Measurements from ENCODE around the gene NOG. TPM values are rescaled to one million over a fixed set of nuclear protein-coding genes. Genes with fewer than 3 reads are reported as not detected.

NOG gene
- total RNA-seq, 2 experiments from 2014 or later: 2.4 to 2.6 TPM

GRCh38 chr17:56599088-56599487, 5.6 kb downstream of the NOG start:
- Mint-ChIP-seq H3K27me3 (ENCODE audit: low read depth) (no peaks in the 10 kb centered on the region), H3K9me3 (no peaks in the 10 kb centered on the region), H3K4me1 (ENCODE audit: low read depth) (peaks cover 71% of the 10 kb centered on the region), H3K27ac (peak overlapping the region; percentile 85), H3K36me3 (ENCODE audit: low read depth) (no peaks in the 10 kb centered on the region), H3K4me3 (no peak overlapping the region)
- intact Hi-C loops (cut with micrococcal nuclease): loop anchor here (2.0 to 10.0 kb wide), 4 partner anchors 163 to 1024 kb away; partner anchors contain the start of genes AKAP1 and DGKE
- CTCF ChIA-PET: interaction anchor here (0.7 to 2.6 kb wide), 8 partner anchors 31 to 886 kb away, joined by 3 to 20 read pairs (median 4); no protein-coding TSS in a partner anchor
- peak; percentile 30 for DNase-seq

GRCh38 chr17:56599566-56599965, 6.1 kb downstream of the NOG start:
- no peaks in the 10 kb centered on the region for H3K9me3 Mint-ChIP-seq
- H3K27me3 Mint-ChIP-seq (ENCODE audit: low read depth): no peaks in the 10 kb centered on the region
- H3K27ac Mint-ChIP-seq: no peak overlapping the region
- CTCF ChIA-PET: interaction anchor here (0.9 to 2.6 kb wide), 8 partner anchors 30 to 181 kb away, joined by 3 to 20 read pairs (median 4); no protein-coding TSS in a partner anchor
- H3K4me3 Mint-ChIP-seq: no peak overlapping the region
- H3K36me3 Mint-ChIP-seq (ENCODE audit: low read depth): no peaks in the 10 kb centered on the region
- peaks cover 76% of the 10 kb centered on the region for H3K4me1 Mint-ChIP-seq (ENCODE audit: low read depth)
- intact Hi-C loops (cut with micrococcal nuclease): loop anchor here (2.0 to 10.0 kb wide), 4 partner anchors 163 to 1025 kb away; partner anchors contain the start of genes AKAP1 and DGKE
- DNase-seq: no peak

- Mint-ChIP-seq H3K4me3 (no peak overlapping the region), H3K27me3 (ENCODE audit: low read depth) (no peaks in the 10 kb centered on the region), H3K36me3 (ENCODE audit: low read depth) (no peaks in the 10 kb centered on the region), H3K9me3 (no peaks in the 10 kb centered on the region), H3K27ac (no peak overlapping the region), H3K4me1 (ENCODE audit: low read depth) (peaks cover 78% of the 10 kb centered on the region)
- intact Hi-C loops (cut with micrococcal nuclease): loop anchor here (5.0 kb wide), 1 partner anchor 1002 kb away; no protein-coding TSS in a partner anchor
- DNase-seq: no peak
- CTCF ChIA-PET: interaction anchor here (0.9 to 2.6 kb wide), 2 partner anchors 54 to 100 kb away, joined by 4 to 20 read pairs; no protein-coding TSS in a partner anchor
These were observed 6.8 kb downstream of the NOG start for GRCh38 chr17:56600256-56600655.

- no peak overlapping the region for H3K27ac Mint-ChIP-seq
- no peak overlapping the region for H3K4me3 Mint-ChIP-seq
- no peaks in the 10 kb centered on the region for H3K36me3 Mint-ChIP-seq (ENCODE audit: low read depth)
- H3K4me1 Mint-ChIP-seq (ENCODE audit: low read depth): peaks cover 78% of the 10 kb centered on the region
- intact Hi-C loops (cut with micrococcal nuclease): loop anchor here (5.0 kb wide), 1 partner anchor 1001 kb away; no protein-coding TSS in a partner anchor
- CTCF ChIA-PET: interaction anchor here (0.9 to 3.2 kb wide), 3 partner anchors 53 to 114 kb away, joined by 3 to 13 read pairs (median 8); no protein-coding TSS in a partner anchor
- no peaks in the 10 kb centered on the region for H3K9me3 Mint-ChIP-seq
- no peaks in the 10 kb centered on the region for H3K27me3 Mint-ChIP-seq (ENCODE audit: low read depth)
- no peak for DNase-seq
These were observed 8.1 kb downstream of the NOG start for GRCh38 chr17:56601591-56601990.

- Mint-ChIP-seq H3K27me3 (ENCODE audit: low read depth) (no peaks in the 10 kb centered on the region), H3K27ac (peak overlapping the region; percentile 72), H3K9me3 (no peaks in the 10 kb centered on the region), H3K4me3 (no peak overlapping the region), H3K36me3 (ENCODE audit: low read depth) (no peaks in the 10 kb centered on the region), H3K4me1 (ENCODE audit: low read depth) (peaks cover 75% of the 10 kb centered on the region)
- intact Hi-C loops (cut with micrococcal nuclease): loop anchor here (5.0 kb wide), 1 partner anchor 1000 kb away; no protein-coding TSS in a partner anchor
- DNase-seq: peak; percentile 68
- CTCF ChIA-PET: interaction anchor here (0.9 to 3.2 kb wide), 8 partner anchors 10 to 177 kb away, joined by 3 to 14 read pairs (median 7); partner anchors contain the start of gene NOG
These were observed 9.0 kb downstream of the NOG start for GRCh38 chr17:56602292-56603130.

GRCh38 chr17:56603486-56604238, 10.2 kb downstream of the NOG start:
- no peak overlapping the region for H3K27ac Mint-ChIP-seq
- H3K9me3 Mint-ChIP-seq: no peaks in the 10 kb centered on the region
- H3K27me3 Mint-ChIP-seq (ENCODE audit: low read depth): no peaks in the 10 kb centered on the region
- H3K4me3 Mint-ChIP-seq: no peak overlapping the region
- intact Hi-C loops (cut with micrococcal nuclease): loop anchor here (5.0 kb wide), 1 partner anchor 999 kb away; no protein-coding TSS in a partner anchor
- no peak for DNase-seq
- no peaks in the 10 kb centered on the region for H3K36me3 Mint-ChIP-seq (ENCODE audit: low read depth)
- H3K4me1 Mint-ChIP-seq (ENCODE audit: low read depth): peaks cover 64% of the 10 kb centered on the region
- CTCF ChIA-PET: interaction anchor here (0.7 to 3.2 kb wide), 5 partner anchors 9 to 112 kb away, joined by 5 to 13 read pairs (median 7); no protein-coding TSS in a partner anchor

GRCh38 chr17:56604691-56605290, 11.3 kb downstream of the NOG start:
- DNase-seq: peak; percentile 34
- CTCF ChIA-PET: interaction anchor here (1.1 to 1.3 kb wide), 2 partner anchors 9 to 111 kb away, joined by 3 read pairs; no protein-coding TSS in a partner anchor
- no peak overlapping the region for H3K27ac Mint-ChIP-seq

GRCh38 chr17:56608944-56609343, 15.4 kb downstream of the NOG start:
- no peak overlapping the region for H3K4me3 Mint-ChIP-seq
- CTCF ChIA-PET: interaction anchor here (1.0 kb wide), 1 partner anchor 107 kb away, joined by 3 read pairs; no protein-coding TSS in a partner anchor
- no peak overlapping the region for H3K27ac Mint-ChIP-seq
- H3K4me1 Mint-ChIP-seq (ENCODE audit: low read depth): peaks cover 24% of the 10 kb centered on the region
- no peaks in the 10 kb centered on the region for H3K27me3 Mint-ChIP-seq (ENCODE audit: low read depth)
- H3K9me3 Mint-ChIP-seq: no peaks in the 10 kb centered on the region
- DNase-seq: no peak
- intact Hi-C loops (cut with micrococcal nuclease): no loop called here
- no peaks in the 10 kb centered on the region for H3K36me3 Mint-ChIP-seq (ENCODE audit: low read depth)

More at GRCh38 chr17:56604691-56605290, 11.3 kb downstream of the NOG start:
- intact Hi-C loops (cut with micrococcal nuclease): loop anchor here (5.0 kb wide), 1 partner anchor 998 kb away; no protein-coding TSS in a partner anchor
- no peak overlapping the region for H3K4me3 Mint-ChIP-seq
- no peaks in the 10 kb centered on the region for H3K27me3 Mint-ChIP-seq (ENCODE audit: low read depth)
- H3K4me1 Mint-ChIP-seq (ENCODE audit: low read depth): peaks cover 54% of the 10 kb centered on the region
- H3K9me3 Mint-ChIP-seq: no peaks in the 10 kb centered on the region
- no peaks in the 10 kb centered on the region for H3K36me3 Mint-ChIP-seq (ENCODE audit: low read depth)

- Mint-ChIP-seq H3K9me3 (no peaks in the 10 kb centered on the region), H3K27me3 (ENCODE audit: low read depth) (no peaks in the 10 kb centered on the region), H3K27ac (no peak overlapping the region), H3K36me3 (ENCODE audit: low read depth) (no peaks in the 10 kb centered on the region), H3K4me3 (no peak overlapping the region), H3K4me1 (ENCODE audit: low read depth) (peaks cover 13% of the 10 kb centered on the region)
- CTCF ChIA-PET: interaction anchor here (1.2 kb wide), 2 partner anchors 46 to 105 kb away, joined by 3 to 4 read pairs; no protein-coding TSS in a partner anchor
- DNase-seq: no peak
- intact Hi-C loops (cut with micrococcal nuclease): no loop called here
These were observed 16.8 kb downstream of the NOG start for GRCh38 chr17:56610321-56610720.

GRCh38 chr17:56613131-56613530, 19.6 kb downstream of the NOG start:
- no peak overlapping the region for H3K27ac Mint-ChIP-seq
- H3K4me1 Mint-ChIP-seq (ENCODE audit: low read depth): peaks cover 5% of the 10 kb centered on the region
- no peaks in the 10 kb centered on the region for H3K36me3 Mint-ChIP-seq (ENCODE audit: low read depth)
- DNase-seq: no peak
- intact Hi-C loops (cut with micrococcal nuclease): no loop called here
- H3K27me3 Mint-ChIP-seq (ENCODE audit: low read depth): no peaks in the 10 kb centered on the region
- no peak overlapping the region for H3K4me3 Mint-ChIP-seq
- CTCF ChIA-PET: no interaction called here
- no peaks in the 10 kb centered on the region for H3K9me3 Mint-ChIP-seq

- no peaks in the 10 kb centered on the region for H3K36me3 Mint-ChIP-seq (ENCODE audit: low read depth)
These were observed 21.0 kb downstream of the NOG start for GRCh38 chr17:56614522-56614921.

More at GRCh38 chr17:56614522-56614921, 21.0 kb downstream of the NOG start:
- DNase-seq: no peak
- Mint-ChIP-seq H3K27ac (no peak overlapping the region), H3K4me1 (ENCODE audit: low read depth) (peaks cover 5% of the 10 kb centered on the region), H3K27me3 (ENCODE audit: low read depth) (no peaks in the 10 kb centered on the region), H3K4me3 (no peak overlapping the region), H3K9me3 (no peaks in the 10 kb centered on the region)
- intact Hi-C loops (cut with micrococcal nuclease): no loop called here
- CTCF ChIA-PET: no interaction called here

Data from activated naive CD4-positive, alpha-beta T cell treated with anti-CD3 and anti-CD28 coated beads for 36 hours (primary cell).